Karpas-422 (cell line): ENCODE data around the gene SPARCL1. TPM values are rescaled to one million over a fixed set of nuclear protein-coding genes. Genes with fewer than 3 reads are reported as not detected.

Experiments used
- DNase-seq: peaks from one replicate; pipeline ENCODE4 v3.0.0-alpha.2; 2015
- H2AFZ ChIP-seq: fragments of 200-600 bp; sonication (generic); 2 replicates; pipeline ENCODE4 v1.6.1; 2014; ENCODE audit warnings: antibody characterized with exemption, low read length, mixed read lengths
- H3K27ac ChIP-seq: fragments of 200-600 bp; sonication (generic); 2 replicates; pipeline ENCODE4 v1.5.1; 2014; ENCODE audit warnings: mild to moderate bottlenecking, low read length, moderate library complexity
- H3K27me3 ChIP-seq: fragments of 200-600 bp; sonication (generic); 2 replicates; pipeline ENCODE4 v1.6.1; 2014; ENCODE audit warnings: low read length, mixed read lengths
- H3K36me3 ChIP-seq: fragments of 200-600 bp; sonication (generic); 2 replicates; pipeline ENCODE4 v1.6.1; 2014; ENCODE audit warnings: low read length, mixed read lengths; ENCODE audit not compliant: insufficient read depth
- H3K4me1 ChIP-seq: fragments of 200-600 bp; sonication (generic); 2 replicates; pipeline ENCODE4 v1.6.1; 2014; ENCODE audit warnings: mild to moderate bottlenecking, low read length, mixed read lengths
- H3K4me2 ChIP-seq: fragments of 200-600 bp; sonication (generic); 2 replicates; pipeline ENCODE4 v1.6.1; 2014; ENCODE audit warnings: low read length, low read depth, mild to moderate bottlenecking; ENCODE audit not compliant: poor library complexity, severe bottlenecking
- H3K4me3 ChIP-seq: fragments of 200-600 bp; sonication (generic); 2 replicates; pipeline ENCODE4 v1.5.1; 2014; ENCODE audit warnings: mild to moderate bottlenecking, antibody characterized with exemption, low read length, mixed read lengths
- H3K79me2 ChIP-seq: fragments of 200-600 bp; sonication (generic); 2 replicates; pipeline ENCODE4 v1.6.1; 2014; ENCODE audit warnings: mild to moderate bottlenecking, low read length, mixed read lengths
- H3K9ac ChIP-seq: fragments of 200-600 bp; sonication (generic); 2 replicates; pipeline ENCODE4 v1.6.0; 2014; ENCODE audit warnings: low read length
- H3K9me2 ChIP-seq: fragments of 200-600 bp; sonication (generic), shearing (Covaris generic); replicated peaks from 2 replicates; pipeline ENCODE4 v1.6.0; 2014; ENCODE audit warnings: mild to moderate bottlenecking, low read length, moderate library complexity; ENCODE audit not compliant: insufficient read depth
- H3K9me3 ChIP-seq: fragments of 300-700, 200-600 bp; sonication (generic); 2 replicates; pipeline ENCODE4 v1.6.1; 2014; ENCODE audit warnings: low read length, mixed read lengths
- H4K20me1 ChIP-seq: fragments of 200-600 bp; sonication (generic); 2 replicates; pipeline ENCODE4 v1.6.1; 2014; ENCODE audit warnings: mild to moderate bottlenecking, antibody characterized with exemption, low read length, low read depth; ENCODE audit not compliant: insufficient read depth
- total RNA-seq: library from RNA; depleted of rRNA; stranded (reverse); fragments of >200 nt; shearing (Covaris generic); gene quantifications from 2 replicates; pipeline ENCODE4 v1.2.3, GENCODE V29; 2014; ENCODE audit warnings: low replicate concordance

The SPARCL1 gene
- total RNA-seq, 1 experiment from 2014 or later: 0.11 TPM

DNA sequence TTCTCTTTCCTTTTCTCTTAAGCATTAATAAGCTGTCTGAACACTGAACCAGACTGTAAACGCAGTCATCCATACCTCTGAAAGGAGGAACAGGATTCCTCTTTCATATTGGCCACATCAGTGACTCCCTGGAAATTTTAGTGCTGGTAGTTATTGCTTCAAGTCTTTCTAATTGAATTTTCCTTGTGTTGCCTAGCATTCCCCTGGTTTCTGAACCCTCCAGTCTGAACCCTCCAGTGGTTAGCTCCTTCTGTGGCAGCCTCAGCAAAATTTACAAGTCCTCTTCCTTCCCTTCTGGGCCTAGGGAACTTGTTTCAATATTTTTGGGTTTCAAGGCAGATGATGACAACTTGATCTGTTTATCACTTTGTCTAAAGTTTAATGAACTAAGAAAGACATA, 7.9 kb downstream of the SPARCL1 start:
- Histone ChIP-seq H3K9me3 (peaks cover 4% of the 10 kb centered on the region; the same call in 1 of the 2 replicates), H3K27me3 (no peaks in the 10 kb centered on the region), H3K9ac (peak overlapping the region; percentile 48), H3K79me2 (no peaks in the 10 kb centered on the region), H2AFZ (0 out of 2 replicates have a peak overlapping the region, but pooled peaks have one; percentile 1), H3K9me2 (no peaks in the 10 kb centered on the region), H4K20me1 (no peaks in the 10 kb centered on the region), H3K4me2 (peak overlapping the region; percentile 72), H3K4me1 (peaks cover 50% of the 10 kb centered on the region), H3K4me3 (peak overlapping the region; percentile 39), H3K36me3 (no peaks in the 10 kb centered on the region), H3K27ac (peak overlapping the region; percentile 92)
- no peak for DNase-seq

DNA sequence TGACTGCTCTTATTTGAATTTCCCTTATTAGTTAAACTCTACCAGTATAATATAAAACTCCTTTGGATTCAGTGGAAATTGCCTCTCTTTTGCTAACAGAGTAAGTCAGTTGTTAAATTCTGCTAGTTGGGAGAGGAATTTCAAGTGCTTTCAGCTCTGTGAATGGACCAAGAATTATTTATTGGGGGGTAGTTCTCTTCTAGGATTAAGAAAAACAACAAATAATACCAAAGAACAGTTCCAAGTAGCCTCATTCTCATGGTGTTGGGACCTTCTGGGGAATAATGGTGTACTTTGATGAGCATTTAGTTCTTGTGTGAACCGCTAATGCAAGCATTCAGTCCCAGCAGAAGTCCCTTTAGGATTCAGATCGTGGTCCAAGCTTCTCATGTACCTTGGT, 11.6 kb downstream of the SPARCL1 start:
- no peaks in the 10 kb centered on the region for H3K36me3 ChIP-seq
- H4K20me1 ChIP-seq: no peaks in the 10 kb centered on the region
- H3K79me2 ChIP-seq: no peaks in the 10 kb centered on the region
- H3K27me3 ChIP-seq: no peaks in the 10 kb centered on the region
- no peak for DNase-seq
- H3K9ac ChIP-seq: no peak overlapping the region
- no peak overlapping the region for H3K4me2 ChIP-seq
- no peak overlapping the region for H3K27ac ChIP-seq
- H3K9me2 ChIP-seq: no peaks in the 10 kb centered on the region
- peaks cover 43% of the 10 kb centered on the region for H3K4me1 ChIP-seq
- H2AFZ ChIP-seq: no peak overlapping the region
- no peaks in the 10 kb centered on the region for H3K9me3 ChIP-seq
- no peak overlapping the region for H3K4me3 ChIP-seq

DNA sequence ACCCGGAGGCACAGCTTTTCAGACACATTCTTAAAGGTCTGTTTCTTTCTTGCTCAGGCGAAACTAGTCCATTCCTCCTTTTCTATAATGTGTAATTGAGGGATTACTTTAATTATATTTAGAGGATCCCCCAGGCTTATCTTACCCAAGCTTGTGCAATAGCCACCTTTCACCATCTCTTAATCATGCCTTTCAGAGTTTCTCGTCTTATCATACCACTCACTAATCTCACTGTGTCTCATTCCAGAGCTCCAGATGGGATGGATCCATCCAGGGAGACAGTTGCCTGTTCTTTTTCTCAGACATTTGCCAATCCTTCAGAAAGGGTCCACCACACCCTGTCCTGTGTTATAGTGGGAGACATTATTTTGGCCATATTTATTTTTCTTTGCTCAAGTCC, 12.5 kb downstream of the SPARCL1 start:
- H3K9me3 ChIP-seq: no peaks in the 10 kb centered on the region
- no peak overlapping the region for H3K4me2 ChIP-seq
- no peak overlapping the region for H3K9ac ChIP-seq
- no peak overlapping the region for H2AFZ ChIP-seq
- DNase-seq: no peak
- H3K27me3 ChIP-seq: no peaks in the 10 kb centered on the region
- no peaks in the 10 kb centered on the region for H3K36me3 ChIP-seq
- no peak overlapping the region for H3K27ac ChIP-seq
- no peak overlapping the region for H3K4me3 ChIP-seq
- no peaks in the 10 kb centered on the region for H4K20me1 ChIP-seq
- H3K4me1 ChIP-seq: peaks cover 34% of the 10 kb centered on the region
- no peaks in the 10 kb centered on the region for H3K79me2 ChIP-seq
- H3K9me2 ChIP-seq: no peaks in the 10 kb centered on the region

DNA sequence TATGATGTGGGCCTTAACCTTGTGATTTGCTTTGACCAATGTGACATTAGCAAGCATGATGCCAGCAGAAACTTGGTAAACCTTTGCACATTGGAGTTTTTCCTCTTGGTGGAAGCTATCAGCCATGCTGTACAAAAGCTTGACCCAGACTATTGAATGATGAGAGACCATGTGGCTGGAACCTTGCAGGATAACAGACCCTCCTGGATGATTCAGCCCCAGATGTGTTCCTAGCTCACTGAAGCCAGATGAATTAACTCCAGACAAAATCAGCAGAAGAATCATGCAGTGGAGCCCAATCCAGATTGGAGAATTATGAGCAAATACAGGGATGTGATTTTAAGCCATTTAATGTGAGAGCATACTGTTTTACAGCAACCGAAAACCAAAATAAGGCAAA, 16.8 kb downstream of the SPARCL1 start:
- Histone ChIP-seq H3K4me1 (peaks cover 9% of the 10 kb centered on the region), H4K20me1 (no peaks in the 10 kb centered on the region), H3K79me2 (no peaks in the 10 kb centered on the region), H3K9me2 (no peaks in the 10 kb centered on the region), H3K9me3 (no peaks in the 10 kb centered on the region), H3K27me3 (no peaks in the 10 kb centered on the region), H3K36me3 (no peaks in the 10 kb centered on the region), H3K9ac (no peak overlapping the region), H2AFZ (no peak overlapping the region), H3K27ac (no peak overlapping the region), H3K4me2 (no peak overlapping the region), H3K4me3 (no peak overlapping the region)
- DNase-seq: no peak

DNA sequence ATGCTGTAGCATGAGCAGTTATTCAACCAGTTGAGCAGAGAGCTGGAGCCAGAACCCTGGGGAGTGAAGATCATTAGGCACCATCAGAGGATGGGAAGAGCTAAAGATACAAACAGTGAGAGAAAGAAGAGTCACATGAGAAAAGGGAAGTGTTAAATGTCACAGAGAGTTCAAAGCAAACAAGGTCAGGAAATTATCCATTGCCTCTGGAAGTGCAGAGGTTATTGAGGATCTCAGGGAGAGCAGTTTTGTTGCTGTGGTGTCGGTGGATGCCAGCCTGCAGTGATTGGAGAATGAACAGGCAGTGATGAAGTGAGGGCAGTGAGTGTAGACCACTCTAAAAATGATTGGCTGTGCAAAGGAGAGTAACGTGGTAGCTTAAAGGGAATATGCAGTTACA, 17.7 kb downstream of the SPARCL1 start:
- peaks cover 9% of the 10 kb centered on the region for H3K4me1 ChIP-seq
- H3K36me3 ChIP-seq: no peaks in the 10 kb centered on the region
- H3K9me2 ChIP-seq: no peaks in the 10 kb centered on the region
- no peak overlapping the region for H2AFZ ChIP-seq
- H3K27ac ChIP-seq: no peak overlapping the region
- no peak overlapping the region for H3K9ac ChIP-seq
- H3K4me3 ChIP-seq: no peak overlapping the region
- no peaks in the 10 kb centered on the region for H4K20me1 ChIP-seq
- no peaks in the 10 kb centered on the region for H3K27me3 ChIP-seq
- DNase-seq: no peak
- no peaks in the 10 kb centered on the region for H3K9me3 ChIP-seq
- H3K79me2 ChIP-seq: no peaks in the 10 kb centered on the region
- no peak overlapping the region for H3K4me2 ChIP-seq

DNA sequence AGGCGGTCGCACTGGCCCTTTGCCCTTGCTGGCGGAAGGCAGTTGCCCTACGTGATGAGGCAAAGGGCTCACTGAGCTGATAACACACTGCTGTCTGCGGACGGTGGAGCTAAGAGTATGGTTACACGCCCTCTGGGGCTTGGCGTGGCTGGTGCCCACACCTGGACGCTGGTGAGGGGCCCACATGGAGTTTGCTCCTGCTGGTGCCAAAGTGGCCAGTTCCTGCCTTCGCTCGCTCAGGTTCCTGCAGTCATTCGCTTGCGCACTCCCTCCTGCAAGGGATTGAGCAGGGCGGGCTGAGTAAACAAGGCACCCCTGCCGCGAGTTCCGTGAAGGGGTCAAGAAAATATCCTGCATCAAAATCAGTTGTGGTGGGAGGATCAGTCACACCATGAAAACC, 18.4 kb downstream of the SPARCL1 start:
- no peak for DNase-seq
- Histone ChIP-seq H3K36me3 (no peaks in the 10 kb centered on the region), H4K20me1 (no peaks in the 10 kb centered on the region), H3K9me3 (no peaks in the 10 kb centered on the region), H3K27ac (no peak overlapping the region), H3K4me1 (peaks cover 5% of the 10 kb centered on the region), H3K9me2 (no peaks in the 10 kb centered on the region), H2AFZ (no peak overlapping the region), H3K27me3 (no peaks in the 10 kb centered on the region), H3K9ac (no peak overlapping the region), H3K79me2 (no peaks in the 10 kb centered on the region), H3K4me3 (no peak overlapping the region), H3K4me2 (no peak overlapping the region)

DNA sequence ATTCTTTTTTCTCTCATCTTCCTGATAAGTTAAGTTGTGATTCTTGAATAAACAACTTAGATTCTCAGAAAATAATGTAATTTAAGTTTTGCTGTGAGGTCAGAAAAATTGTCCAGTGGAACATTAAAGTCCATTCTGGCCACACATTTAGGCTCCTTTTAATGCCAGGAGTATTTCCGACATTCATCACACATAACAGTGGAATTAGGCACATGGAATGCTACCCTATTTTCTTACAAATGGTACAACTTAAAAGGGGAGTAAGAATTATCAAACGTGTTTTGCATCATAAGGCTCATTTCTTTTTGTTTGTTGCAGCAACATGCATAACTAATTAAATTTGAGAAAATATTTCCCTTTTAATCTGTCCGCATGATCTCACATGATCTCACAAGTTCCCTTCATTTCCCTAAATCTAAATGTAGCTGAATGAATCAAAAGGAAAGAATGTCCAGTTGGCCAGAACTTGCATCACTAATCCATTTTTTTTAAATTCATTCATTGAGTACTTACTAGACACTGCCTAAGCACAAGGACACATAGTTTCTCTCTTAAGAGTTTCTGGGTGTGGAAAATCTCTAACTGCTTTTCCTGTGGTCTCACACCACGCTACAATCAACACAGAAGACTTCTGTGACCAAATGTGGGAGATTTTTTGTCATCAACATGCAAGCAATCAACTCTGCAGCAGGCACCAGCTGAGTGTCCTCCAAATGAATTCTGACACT, 22.0 kb downstream of the SPARCL1 start:
- H3K9me3 ChIP-seq: no peaks in the 10 kb centered on the region
- H4K20me1 ChIP-seq: no peaks in the 10 kb centered on the region
- no peaks in the 10 kb centered on the region for H3K79me2 ChIP-seq
- DNase-seq: no peak
- no peaks in the 10 kb centered on the region for H3K27me3 ChIP-seq
- no peak overlapping the region for H2AFZ ChIP-seq
- no peaks in the 10 kb centered on the region for H3K36me3 ChIP-seq
- no peaks in the 10 kb centered on the region for H3K9me2 ChIP-seq
- H3K27ac ChIP-seq: no peak overlapping the region
- H3K4me2 ChIP-seq: no peak overlapping the region
- no peak overlapping the region for H3K9ac ChIP-seq
- H3K4me3 ChIP-seq: no peak overlapping the region
- no peaks in the 10 kb centered on the region for H3K4me1 ChIP-seq

DNA sequence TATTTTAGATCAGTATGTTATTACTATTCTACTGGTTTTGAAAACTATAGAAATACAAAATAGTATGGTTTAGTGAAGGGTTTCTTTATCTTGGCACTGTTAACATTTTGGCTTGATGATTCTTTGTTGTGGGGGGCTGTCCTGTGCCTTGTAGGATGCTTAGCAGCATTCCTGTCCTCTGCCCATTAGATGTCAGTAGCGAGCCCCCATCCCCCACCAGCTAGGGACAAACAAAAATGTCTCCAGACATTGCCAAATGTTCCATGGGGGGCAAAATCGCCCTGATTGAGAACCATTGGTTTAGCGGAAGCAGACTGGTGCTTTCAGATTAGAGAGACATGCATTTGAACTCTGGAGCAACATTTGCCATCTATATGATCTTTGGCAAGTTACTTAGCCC, 23.3 kb downstream of the SPARCL1 start:
- H3K79me2 ChIP-seq: no peaks in the 10 kb centered on the region
- no peaks in the 10 kb centered on the region for H3K27me3 ChIP-seq
- no peak for DNase-seq
- H3K9me3 ChIP-seq: no peaks in the 10 kb centered on the region
- no peak overlapping the region for H3K4me2 ChIP-seq
- no peak overlapping the region for H3K9ac ChIP-seq
- no peaks in the 10 kb centered on the region for H3K36me3 ChIP-seq
- H3K9me2 ChIP-seq: no peaks in the 10 kb centered on the region
- no peaks in the 10 kb centered on the region for H3K4me1 ChIP-seq
- H4K20me1 ChIP-seq: no peaks in the 10 kb centered on the region
- H3K27ac ChIP-seq: no peak overlapping the region
- H2AFZ ChIP-seq: no peak overlapping the region
- H3K4me3 ChIP-seq: no peak overlapping the region
